SJSA1 (cell line): ENCODE data around the gene SYNGAP1. TPM values are rescaled to one million over a fixed set of nuclear protein-coding genes. Genes with fewer than 3 reads are reported as not detected.

Experiments used
- total RNA-seq: library from RNA; depleted of rRNA; stranded (reverse); fragments of >200 nt; shearing (Covaris generic); gene quantifications from 2 replicates; pipeline ENCODE4 v1.2.3, GENCODE V29; 2014; rRNA removed

SYNGAP1 gene
- total RNA-seq, 1 experiment from 2014 or later = 1.1 TPM

Other genes with a start within 250 kb of the SYNGAP1 start
- gene COL11A2, start 227.6 kb upstream of the SYNGAP1 start, total RNA-seq = 0.32 TPM in 1 of 2 replicates, not detected in the other
- 12.4 and 14.7 TPM in 2 replicates for gene RXRB, start 219.4 kb upstream of the SYNGAP1 start, total RNA-seq
- gene SLC39A7, start 219.2 kb upstream of the SYNGAP1 start, total RNA-seq = 105 and 122 TPM in 2 replicates
- gene HSD17B8, start 215.4 kb upstream of the SYNGAP1 start, total RNA-seq = 4.5 and 11.6 TPM in 2 replicates
- 32.5 and 37.2 TPM in 2 replicates for gene RING1, start 211.6 kb upstream of the SYNGAP1 start, total RNA-seq
- 26.9 and 39.4 TPM in 2 replicates for gene VPS52, start 148.2 kb upstream of the SYNGAP1 start, total RNA-seq
- gene RPS18, start 148.0 kb upstream of the SYNGAP1 start, total RNA-seq = 2,063 and 2,614 TPM in 2 replicates
- gene B3GALT4, start 142.9 kb upstream of the SYNGAP1 start, total RNA-seq = 0.16 TPM in 1 of 2 replicates, not detected in the other
- 81.8 and 123 TPM in 2 replicates for gene WDR46, start 130.8 kb upstream of the SYNGAP1 start, total RNA-seq
- 66.3 and 67.8 TPM in 2 replicates for gene PFDN6, start 130.5 kb upstream of the SYNGAP1 start, total RNA-seq
- gene RGL2, start 121.1 kb upstream of the SYNGAP1 start, total RNA-seq = 24.5 and 35.7 TPM in 2 replicates
- gene TAPBP, start 106.0 kb upstream of the SYNGAP1 start, total RNA-seq = 57.8 and 64.3 TPM in 2 replicates
- 5.6 and 10.1 TPM in 2 replicates for gene ZBTB22, start 102.3 kb upstream of the SYNGAP1 start, total RNA-seq
- gene DAXX, start 97.1 kb upstream of the SYNGAP1 start, total RNA-seq = 37.2 and 44.5 TPM in 2 replicates
- gene KIFC1, start 28.2 kb upstream of the SYNGAP1 start, total RNA-seq = 95.5 and 120 TPM in 2 replicates
- gene PHF1, start 9.1 kb upstream of the SYNGAP1 start, total RNA-seq = 15.9 and 23.2 TPM in 2 replicates
- 201 and 341 TPM in 2 replicates for gene CUTA, start 2.0 kb upstream of the SYNGAP1 start, total RNA-seq
- 2.9 and 4.4 TPM in 2 replicates for gene ZBTB9, start 34.5 kb downstream of the SYNGAP1 start, total RNA-seq
- gene BAK1, start 160.2 kb downstream of the SYNGAP1 start, total RNA-seq = 14.3 and 23.3 TPM in 2 replicates
- 9.0 and 11.4 TPM in 2 replicates for gene ITPR3, start 201.3 kb downstream of the SYNGAP1 start, total RNA-seq